Caco-2 (cell line): Measurements from ENCODE around the gene DNASE2. TPM values are rescaled to one million over a fixed set of nuclear protein-coding genes. Genes with fewer than 3 reads are reported as not detected.

ENCODE experiments used
- BruUV-seq: library from RNA; stranded (reverse); fragments of 400-500 nt; replicated peaks from 2 replicates; lab custom pipeline; 2021; lab: Mats Ljungman, UMichigan
- CTCF ChIA-PET: fragments of 300-600 bp; sonication (Branson Sonifier 250); formaldehyde crosslinking; loops from one replicate; lab custom pipeline; 2022; ENCODE audit warnings: antibody characterized with exemption; lab: Charles Lee
- POLR2A ChIA-PET: fragments of 300-600 bp; sonication (Branson Sonifier 250); formaldehyde crosslinking; loops from one replicate; lab custom pipeline; 2022; ENCODE audit warnings: antibody characterized with exemption; lab: Charles Lee
- DNase-seq, 2 experiments: peaks; one replicate each; pipeline versions ENCODE4 v3.0.0 to v3.0.0-alpha.2; 2020 to 2022
- H3K27me3 ChIP-seq: replicated peaks from 2 replicates; pipeline ENCODE4 v1.6.0; 2011; ENCODE audit warnings: low read length; ENCODE audit not compliant: control insufficient read depth, insufficient read depth
- H3K36me3 ChIP-seq: 2 replicates; pipeline ENCODE4 v1.5.1; 2011; ENCODE audit warnings: low read length; ENCODE audit not compliant: control insufficient read depth, insufficient read depth
- H3K4me1 ChIP-seq: fragments of 250-450 bp; sonication (Bioruptor Pico); 2 replicates; pipeline ENCODE4 v1.5.1; 2020; ENCODE audit warnings: mild to moderate bottlenecking
- H3K4me3 ChIP-seq: 2 replicates; pipeline ENCODE4 v1.5.1; 2011; ENCODE audit warnings: low read depth, mild to moderate bottlenecking, control low read depth, low read length
- H3K9me3 ChIP-seq: fragments of 250-450 bp; sonication (Bioruptor Pico); 2 replicates; pipeline ENCODE4 v1.5.1; 2020; ENCODE audit warnings: mild to moderate bottlenecking, moderate library complexity
- H3K27ac Mint-ChIP-seq: one replicate; pipeline ENCODE4 v1.8.0; 2022; ENCODE audit warnings: mixed read lengths; ENCODE audit not compliant: unreplicated experiment
- H3K27me3 Mint-ChIP-seq: one replicate; pipeline ENCODE4 v1.8.0; 2022; ENCODE audit warnings: mixed read lengths; ENCODE audit not compliant: insufficient read depth, unreplicated experiment
- H3K36me3 Mint-ChIP-seq: one replicate; pipeline ENCODE4 v1.8.0; 2022; ENCODE audit warnings: mild to moderate bottlenecking, mixed read lengths; ENCODE audit not compliant: insufficient read depth, unreplicated experiment
- H3K4me1 Mint-ChIP-seq: one replicate; pipeline ENCODE4 v1.8.0; 2022; ENCODE audit warnings: low read depth, mixed read lengths; ENCODE audit not compliant: unreplicated experiment
- H3K4me3 Mint-ChIP-seq: one replicate; pipeline ENCODE4 v1.8.0; 2022; ENCODE audit warnings: mild to moderate bottlenecking, moderate library complexity, mixed read lengths; ENCODE audit not compliant: unreplicated experiment
- H3K9me3 Mint-ChIP-seq: one replicate; pipeline ENCODE4 v1.8.0; 2022; ENCODE audit warnings: mixed read lengths; ENCODE audit not compliant: unreplicated experiment
- intact Hi-C: fragments of 100-400 bp; cut with micrococcal nuclease; formaldehyde crosslinking; loops from one replicate; pipeline ENCODE4 v1.10.0; 2022; ENCODE audit not compliant: unreplicated experiment
- total RNA-seq: library from RNA; stranded (reverse); gene quantifications from 2 replicates; pipeline ENCODE4 v1.2.3, GENCODE V29; 2022
- TF ChIP-seq, protein P1 (sequence below), 2 experiments: fragments of 200-600 bp in 1 of 2; IDR thresholded peaks; 1 replicate in 1 of 2; 2 replicates in 1 of 2; pipeline versions ENCODE4 v1.5.1 to v1.8.0; 2011 to 2022; ENCODE audit warnings: antibody characterized with exemption in 1 of 2, control low read depth in 1 of 2, inconsistent platforms in 1 of 2, low read depth in 1 of 2, low read length in 1 of 2, mild to moderate bottlenecking in 1 of 2, moderate library complexity in 1 of 2; ENCODE audit not compliant: insufficient read depth in 1 of 2, severe bottlenecking in 1 of 2, unreplicated experiment in 1 of 2

The DNASE2 gene
- total RNA-seq, 1 experiment from 2014 or later, result 3.8 TPM

DNA sequence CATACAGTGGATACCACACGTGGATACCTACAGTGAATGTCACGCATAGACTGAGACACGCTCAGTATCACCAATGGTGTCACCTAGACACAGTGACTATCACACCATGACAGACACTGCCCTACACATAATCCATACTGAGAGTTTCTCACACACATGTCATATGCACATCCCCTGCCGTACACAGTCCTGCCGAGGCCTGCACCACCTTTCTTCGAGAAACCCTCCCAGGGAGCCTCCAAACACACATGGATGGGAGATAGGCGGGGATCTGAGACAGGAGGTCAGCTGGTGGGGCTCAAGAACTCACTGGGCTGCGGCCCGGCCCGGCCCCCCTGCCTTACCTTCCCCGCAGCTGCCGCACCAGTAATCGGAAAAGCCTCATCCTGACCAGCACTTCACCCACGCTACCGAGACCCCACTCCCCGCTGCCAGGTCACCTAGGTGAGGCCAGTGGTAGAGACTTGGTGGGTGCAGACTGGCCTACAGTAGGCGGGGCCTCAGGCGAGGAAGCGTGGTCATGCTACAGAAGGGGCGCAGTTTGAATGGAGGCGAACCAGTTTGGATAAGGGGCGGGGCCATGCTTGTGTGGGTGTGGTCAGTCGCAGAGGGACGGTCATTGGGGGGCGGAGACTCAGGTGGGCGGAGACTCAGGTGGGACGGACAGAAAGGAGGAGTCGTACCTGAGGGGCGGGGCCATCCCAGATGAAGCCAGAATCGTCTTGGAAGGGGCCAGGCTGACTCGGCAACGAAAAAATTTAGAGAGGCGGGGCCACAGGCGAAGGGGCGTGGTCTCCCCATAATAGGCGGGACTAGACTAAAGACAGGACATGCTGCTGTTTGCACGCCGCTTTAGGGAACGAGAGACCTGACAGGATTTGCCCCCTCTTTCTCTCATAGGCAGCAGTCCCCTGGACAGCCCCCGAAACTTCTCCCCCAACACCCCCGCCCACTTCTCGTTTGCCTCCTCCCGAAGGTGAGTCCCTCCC lies 40.9 kb downstream of the DNASE2 start:
- DNase-seq, result peak; percentile 76 to 85
- peak overlapping the region; percentile 58 for H3K4me3 Mint-ChIP-seq
- no peaks in the 10 kb centered on the region for H3K27me3 ChIP-seq

DNA sequence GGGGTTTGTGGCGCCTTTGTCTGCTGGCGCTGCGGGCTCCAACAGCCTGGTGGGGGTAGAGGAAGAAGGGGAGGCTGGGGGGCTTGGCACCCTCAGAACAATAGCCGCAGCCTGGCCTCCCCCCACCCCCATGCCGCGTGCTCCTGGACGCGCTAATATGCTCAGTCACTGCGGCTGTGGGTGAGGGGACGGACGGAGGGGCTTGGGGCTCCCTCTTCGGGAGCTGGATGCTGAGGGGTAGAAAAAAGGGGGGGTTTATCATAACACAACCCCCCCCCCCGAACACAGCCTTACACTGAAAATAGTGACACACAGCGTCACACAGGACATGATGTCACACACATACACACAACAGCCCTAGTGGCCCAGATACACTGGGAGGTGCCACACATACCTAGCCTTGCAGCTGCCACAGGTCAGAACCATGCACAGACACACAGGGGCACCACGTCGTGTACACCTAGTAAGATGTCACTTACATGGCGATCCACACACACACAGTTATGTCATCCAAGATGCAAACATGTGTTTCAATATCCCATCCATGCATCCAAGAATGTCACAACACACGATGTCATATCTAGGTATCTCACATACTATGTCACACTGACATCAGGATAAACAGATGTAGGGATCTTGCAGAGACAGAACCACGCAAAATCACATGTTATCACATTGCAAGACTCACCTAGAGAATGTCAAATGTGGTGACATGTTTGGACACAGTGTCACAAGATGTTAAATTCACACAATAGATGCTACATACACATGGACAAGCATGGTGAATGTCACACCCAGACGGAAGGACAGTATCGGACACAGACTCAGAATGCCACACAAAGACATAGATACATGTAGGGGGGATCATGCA lies 42.1 kb downstream of the DNASE2 start:
- peaks cover 12% of the 10 kb centered on the region for H3K4me1 ChIP-seq
- Mint-ChIP-seq H3K36me3 (peaks cover 6% of the 10 kb centered on the region), H3K4me3 (peak overlapping the region; percentile 75), H3K27me3 (peaks cover 15% of the 10 kb centered on the region), H3K9me3 (no peaks in the 10 kb centered on the region), H3K4me1 (peaks cover 8% of the 10 kb centered on the region), H3K27ac (no peak overlapping the region)
- TF ChIP-seq, protein P1, sequence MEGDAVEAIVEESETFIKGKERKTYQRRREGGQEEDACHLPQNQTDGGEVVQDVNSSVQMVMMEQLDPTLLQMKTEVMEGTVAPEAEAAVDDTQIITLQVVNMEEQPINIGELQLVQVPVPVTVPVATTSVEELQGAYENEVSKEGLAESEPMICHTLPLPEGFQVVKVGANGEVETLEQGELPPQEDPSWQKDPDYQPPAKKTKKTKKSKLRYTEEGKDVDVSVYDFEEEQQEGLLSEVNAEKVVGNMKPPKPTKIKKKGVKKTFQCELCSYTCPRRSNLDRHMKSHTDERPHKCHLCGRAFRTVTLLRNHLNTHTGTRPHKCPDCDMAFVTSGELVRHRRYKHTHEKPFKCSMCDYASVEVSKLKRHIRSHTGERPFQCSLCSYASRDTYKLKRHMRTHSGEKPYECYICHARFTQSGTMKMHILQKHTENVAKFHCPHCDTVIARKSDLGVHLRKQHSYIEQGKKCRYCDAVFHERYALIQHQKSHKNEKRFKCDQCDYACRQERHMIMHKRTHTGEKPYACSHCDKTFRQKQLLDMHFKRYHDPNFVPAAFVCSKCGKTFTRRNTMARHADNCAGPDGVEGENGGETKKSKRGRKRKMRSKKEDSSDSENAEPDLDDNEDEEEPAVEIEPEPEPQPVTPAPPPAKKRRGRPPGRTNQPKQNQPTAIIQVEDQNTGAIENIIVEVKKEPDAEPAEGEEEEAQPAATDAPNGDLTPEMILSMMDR (IDR thresholded peaks at IDR 0.05; ENCODE audit: insufficient read depth in 1 of 2, low read depth in 1 of 2, low read length in 1 of 2, severe bottlenecking in 1 of 2, unreplicated experiment in 1 of 2), result no peak
- BruUV-seq, result no TSS peak
- POLR2A ChIA-PET, result no interaction called here
- no peaks in the 10 kb centered on the region for H3K9me3 ChIP-seq
- H3K4me3 ChIP-seq, result peak overlapping the region; percentile 45
- H3K27me3 ChIP-seq, result no peaks in the 10 kb centered on the region
- intact Hi-C loops, result loop anchor here (5.0 kb wide), 1 partner anchor 37 kb away; the partner anchor contains the start of genes PRDX2 and THSD8
- no peaks in the 10 kb centered on the region for H3K36me3 ChIP-seq
- CTCF ChIA-PET, result no interaction called here
- no peak for DNase-seq

More for the DNA sequence above, 40.9 kb downstream of the DNASE2 start:
- Mint-ChIP-seq H3K27ac (no peak overlapping the region), H3K4me1 (peaks cover 8% of the 10 kb centered on the region), H3K27me3 (peaks cover 15% of the 10 kb centered on the region), H3K36me3 (peaks cover 6% of the 10 kb centered on the region), H3K9me3 (no peaks in the 10 kb centered on the region)
- Histone ChIP-seq H3K9me3 (no peaks in the 10 kb centered on the region), H3K36me3 (no peaks in the 10 kb centered on the region), H3K4me3 (no peak overlapping the region), H3K4me1 (peaks cover 6% of the 10 kb centered on the region; the same call in 1 of the 2 replicates)
- intact Hi-C loops, result no loop called here
- ChIA-PET CTCF (no interaction called here), POLR2A (no interaction called here)
- BruUV-seq, result no TSS peak
- TF ChIP-seq, protein P1 (IDR thresholded peaks at IDR 0.05; ENCODE audit: insufficient read depth in 1 of 2, low read depth in 1 of 2, low read length in 1 of 2, severe bottlenecking in 1 of 2, unreplicated experiment in 1 of 2), result no peak
